Esophagus squamous epithelium (tissue), 5 donors: ENCODE data around the gene FUT7. TPM values are rescaled to one million over a fixed set of nuclear protein-coding genes. Genes with fewer than 3 reads are reported as not detected.

Source experiments
- DNase-seq: peaks from one replicate; lab custom pipeline; 2025; lab: John Stamatoyannopoulos, UW
- H3K27ac ChIP-seq, 4 donors: fragments of 200-600 bp; sonication (generic); one replicate each; pipeline ENCODE4 v1.5.1; 2016 to 2019; ENCODE audit warnings: mild to moderate bottlenecking in 1 of 4
- H3K27me3 ChIP-seq, 4 donors: fragments of 200-600 bp; sonication (generic); 1 replicate in 3 of 4; 2 replicates in 1 of 4; pipeline versions ENCODE4 v1.5.1 to v1.6.0; 2017 to 2021; ENCODE audit warnings: antibody characterized with exemption in 1 of 4
- H3K36me3 ChIP-seq, 3 donors: fragments of 200-600 bp; sonication (generic); one replicate each; pipeline ENCODE4 v1.5.1; 2016 to 2019
- H3K4me1 ChIP-seq, 3 donors: fragments of 200-600 bp; sonication (generic); one replicate each; pipeline ENCODE4 v1.5.1; 2017 to 2019
- H3K4me3 ChIP-seq, 4 donors: fragments of 200-600 bp; sonication (generic); 1 replicate in 3 of 4; 2 replicates in 1 of 4; pipeline ENCODE4 v1.5.1; 2016 to 2019; ENCODE audit warnings: mild to moderate bottlenecking in 2 of 4, moderate library complexity in 1 of 4
- H3K9me3 ChIP-seq, 3 donors: fragments of 200-600 bp; sonication (generic); one replicate each; pipeline ENCODE4 v1.5.1; 2016 to 2019
- CTCF ChIP-seq, 6 experiments: fragments of 450-650 bp in 4 of 6; fragments of 200-600 bp in 2 of 6; sonication (generic) in 2 of 6; IDR thresholded peaks; one replicate each; pipeline ENCODE4 v1.5.1; 2016 to 2019; ENCODE audit warnings: antibody characterized with exemption in 6 of 6, mild to moderate bottlenecking in 4 of 6, moderate library complexity in 4 of 6
- POLR2A ChIP-seq, 4 donors: fragments of 450-650 bp; IDR thresholded peaks; one replicate each; pipeline ENCODE4 v1.6.1; 2017; ENCODE audit warnings: antibody characterized with exemption in 4 of 4, mild to moderate bottlenecking in 4 of 4, moderate library complexity in 3 of 4
- WGBS, 2 donors: methylation state at CpG; one replicate each; pipeline ENCODE4 v1.1.5; 2018; 5-methylcytosine and 5-hydroxymethylcytosine counted together
- intact Hi-C: fragments of 100-400 bp; cut with DNase I; formaldehyde crosslinking; loops from one replicate; pipeline ENCODE4 v1.15.0; 2022
- total RNA-seq, 4 donors: library from RNA; depleted of rRNA; stranded (reverse); fragments of >200 nt; gene quantifications; one replicate each; pipeline ENCODE4 v1.1.0, GENCODE V29; 2016
- donor health status: DM: yes; HTN: yes; CAD: no.

The FUT7 gene
- total RNA-seq, 4 donors from 2014 or later = 0.13 to 0.38 (median 0.21) TPM; not detected in 1

GRCh38 chr9:136996361-136997292, 35.3 kb downstream of the FUT7 start, which contains the start of gene CLIC3:
TSS of gene CLIC3 (minus strand) at chr9:136996568. CDS start at chr9:136996543, 25 bp downstream.
- TF ChIP-seq POLR2A (IDR thresholded peaks at IDR 0.05) = peak in 1 of 4 donors; percentile 26
- no peak for TF ChIP-seq CTCF (IDR thresholded peaks at IDR 0.05)
- H3K4me3 ChIP-seq = peak within 1 kb of the TSS; percentile 31 to 75 (median 50)
- DNase-seq = no peak

GRCh38 chr9:136995772-136996311, 36.0 kb downstream of the FUT7 start:
- peaks cover 51 to 91% (median 55%) of the 10 kb centered on the region in 3 donors for H3K4me1 ChIP-seq
- peaks cover 0 to 16% (median 0%) of the 10 kb centered on the region in 3 donors for H3K36me3 ChIP-seq
- intact Hi-C loops = no loop called here
- TF ChIP-seq CTCF (IDR thresholded peaks at IDR 0.05) (no peak), POLR2A (IDR thresholded peaks at IDR 0.05) (no peak)
- 8 to 17% methylated on average over 2 to 7 of the region's 12 CpGs for WGBS, 2 donors
- peak overlapping the region; percentile 66 to 92 (median 80) for H3K27ac ChIP-seq
- H3K9me3 ChIP-seq = peaks cover 0 to 2% (median 0%) of the 10 kb centered on the region in 3 donors
- no peak for DNase-seq
- peaks cover 0 to 29% (median 0%) of the 10 kb centered on the region in 4 donors for H3K27me3 ChIP-seq
- H3K4me3 ChIP-seq = peak overlapping the region; percentile 31 to 75 (median 50)

More at GRCh38 chr9:136996361-136997292, 35.3 kb downstream of the FUT7 start, which contains the start of gene CLIC3:
- H3K27me3 ChIP-seq = peaks cover 0 to 29% (median 0%) of the 10 kb centered on the region in 4 donors
- intact Hi-C loops = no loop called here
- peaks cover 51 to 87% (median 55%) of the 10 kb centered on the region in 3 donors for H3K4me1 ChIP-seq
- peak within 1 kb of the TSS; percentile 66 to 92 (median 80) for H3K27ac ChIP-seq
- H3K36me3 ChIP-seq = peaks cover 0 to 16% (median 0%) of the 10 kb centered on the region in 3 donors
- no peaks in the 10 kb centered on the region for H3K9me3 ChIP-seq
- WGBS, 2 donors = 15% methylated on average over 3 of the region's 35 CpGs; no CpG with 5 or more reads in 1 of the 2 donors

- DNase-seq = no peak
- Histone ChIP-seq H3K9me3 (peaks cover 0 to 4% (median 0%) of the 10 kb centered on the region in 3 donors), H3K4me1 (peaks cover 51 to 88% (median 55%) of the 10 kb centered on the region in 3 donors), H3K36me3 (peaks cover 0 to 16% (median 0%) of the 10 kb centered on the region in 3 donors), H3K27ac (peak overlapping the region; percentile 66 to 92 (median 80)), H3K27me3 (peaks cover 0 to 29% (median 0%) of the 10 kb centered on the region in 4 donors), H3K4me3 (peak overlapping the region; percentile 31 to 75 (median 50))
- TF ChIP-seq POLR2A (IDR thresholded peaks at IDR 0.05) (no peak), CTCF (IDR thresholded peaks at IDR 0.05) (no peak)
- intact Hi-C loops = no loop called here
- WGBS, 2 donors = 16 to 40% methylated on average over 5 to 8 of the region's 30 CpGs
Measured at GRCh38 chr9:136995362-136995761, 36.5 kb downstream of the FUT7 start.

GRCh38 chr9:136994888-136995230, 37.0 kb downstream of the FUT7 start:
- peak overlapping the region; percentile 31 to 75 (median 50) for H3K4me3 ChIP-seq
- H3K9me3 ChIP-seq = peaks cover 0 to 4% (median 0%) of the 10 kb centered on the region in 3 donors
- TF ChIP-seq CTCF (IDR thresholded peaks at IDR 0.05) (no peak), POLR2A (IDR thresholded peaks at IDR 0.05) (no peak)
- peaks cover 51 to 83% (median 55%) of the 10 kb centered on the region in 3 donors for H3K4me1 ChIP-seq
- H3K36me3 ChIP-seq = peaks cover 0 to 16% (median 0%) of the 10 kb centered on the region in 3 donors
- H3K27me3 ChIP-seq = peaks cover 0 to 29% (median 0%) of the 10 kb centered on the region in 4 donors
- intact Hi-C loops = no loop called here
- WGBS, 2 donors = no CpG with 5 or more reads among the region's 40 CpGs
- peak overlapping the region in 3 of 4 donors; percentile 77 to 92 (median 83) for H3K27ac ChIP-seq
- DNase-seq = no peak
